ENCODE data around the gene BTBD10.

DNA sequence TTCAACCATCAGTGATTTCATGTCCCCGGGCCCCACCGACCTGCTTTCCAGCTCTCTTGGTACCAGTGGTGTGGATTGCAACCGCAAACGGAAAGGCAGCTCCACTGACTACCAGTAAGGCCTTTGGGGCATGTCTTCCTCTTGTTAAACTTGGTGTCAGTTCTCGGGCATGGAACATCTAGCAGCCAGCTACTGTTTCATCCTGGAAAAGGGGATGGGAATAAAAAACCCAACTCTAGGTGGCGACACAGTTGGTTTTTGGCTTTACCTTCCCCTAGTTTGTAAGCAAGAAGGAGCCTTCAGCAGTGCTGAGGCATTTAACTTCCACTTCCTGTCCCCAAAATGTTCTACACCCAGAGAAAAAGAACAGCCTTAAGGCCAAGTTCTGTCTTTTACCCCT, 108.7 kb downstream of the BTBD10 start:
- TF ChIP-seq EP300 (IDR thresholded peaks at IDR 0.05; ENCODE audit: borderline replicate concordance) (no peak), RAD21 (IDR thresholded peaks at IDR 0.05; ENCODE audit: low read depth) (peak; percentile 66), CREB1 (IDR thresholded peaks at IDR 0.05; ENCODE audit: low read depth) (no peak), ZBTB7A (IDR thresholded peaks at IDR 0.05; ENCODE audit: low read depth) (no peak)
